SKM-1 treated with dmso at 0.1 percent for 144 hours (cell line): ENCODE data around the gene SOX9.

ENCODE experiments used
- DNase-seq: peaks from one replicate; lab custom pipeline; 2025; ENCODE audit not compliant: unreplicated experiment; lab: John Stamatoyannopoulos, UW

Gene SOX9

DNA sequence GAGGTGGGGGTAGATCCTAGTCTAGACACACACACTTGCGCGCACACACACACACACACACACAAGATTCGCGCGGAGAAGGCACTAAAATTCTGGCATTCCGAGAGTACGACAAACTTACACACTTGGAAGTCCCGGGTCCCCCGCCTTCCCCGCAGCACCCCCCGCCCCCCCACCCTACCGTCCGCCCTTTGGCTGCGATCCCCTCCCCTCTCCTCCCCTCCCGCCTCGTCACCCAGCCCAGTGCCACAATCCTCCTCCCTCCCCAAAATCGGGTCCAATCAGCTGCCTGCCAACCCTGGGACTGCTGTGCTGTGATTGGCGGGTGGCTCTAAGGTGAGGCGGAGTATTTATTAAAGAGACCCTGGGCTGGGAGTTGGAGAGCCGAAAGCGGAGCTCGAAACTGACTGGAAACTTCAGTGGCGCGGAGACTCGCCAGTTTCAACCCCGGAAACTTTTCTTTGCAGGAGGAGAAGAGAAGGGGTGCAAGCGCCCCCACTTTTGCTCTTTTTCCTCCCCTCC, at the start of gene SOX9:
SOX9 (plus strand) TSS at position 379 of the 522 bp plus-strand sequence. CDS start 372 bp downstream, outside the sequence.
- DNase-seq, result no peak

DNA sequence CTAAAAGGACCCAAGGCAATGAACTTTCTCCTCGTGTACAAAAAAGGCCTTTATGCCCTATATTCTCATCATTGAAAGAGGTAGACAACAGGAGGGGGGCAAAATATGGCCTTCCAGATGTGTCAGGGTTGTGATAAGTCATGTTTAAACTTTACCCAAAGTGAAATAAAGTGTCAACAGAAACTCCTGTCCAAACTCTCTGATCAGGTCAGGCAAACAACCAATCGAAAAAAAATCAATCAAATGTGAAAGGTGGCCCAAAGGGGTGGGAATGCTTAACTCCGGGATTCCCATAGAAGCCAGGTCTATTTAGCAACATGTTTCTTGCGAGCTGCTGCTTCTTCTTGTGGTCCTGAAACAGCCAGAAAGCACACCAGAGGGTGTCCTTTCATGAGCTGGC, 49.5 kb upstream of the SOX9 start:
- no peak for DNase-seq

DNA sequence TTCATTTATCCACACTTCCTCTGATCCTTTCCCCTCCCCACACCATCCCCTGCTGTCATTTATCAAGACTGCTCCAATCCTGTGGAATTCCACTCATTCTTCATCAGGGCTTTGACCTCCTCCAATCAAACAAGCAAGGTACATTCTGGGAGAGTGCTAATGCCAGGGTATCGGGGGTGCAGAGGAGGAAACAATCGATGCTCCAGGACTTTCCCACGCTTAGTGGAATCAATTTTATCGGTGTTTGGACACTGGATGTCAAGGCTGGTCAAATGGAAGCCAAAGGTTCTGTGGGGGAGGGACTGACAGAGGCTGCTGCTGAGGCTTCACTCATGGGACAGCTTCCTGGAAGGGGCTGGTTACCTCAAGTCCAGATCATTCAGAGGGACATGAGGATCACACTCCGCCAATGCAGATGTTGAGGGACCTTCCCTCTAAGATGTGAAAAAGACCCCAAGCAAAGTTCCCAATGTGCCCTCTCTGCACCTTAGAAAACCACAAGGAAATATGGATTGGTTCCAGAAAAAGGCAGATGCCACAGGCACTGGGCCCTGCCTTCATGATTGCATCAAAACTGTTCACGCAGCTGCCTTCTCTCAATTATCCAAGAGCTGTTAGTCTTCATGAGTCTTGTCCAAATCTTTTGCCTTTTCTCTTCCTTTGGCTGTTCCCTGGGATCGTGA, 44.7 kb upstream of the SOX9 start:
- DNase-seq, result no peak

DNA sequence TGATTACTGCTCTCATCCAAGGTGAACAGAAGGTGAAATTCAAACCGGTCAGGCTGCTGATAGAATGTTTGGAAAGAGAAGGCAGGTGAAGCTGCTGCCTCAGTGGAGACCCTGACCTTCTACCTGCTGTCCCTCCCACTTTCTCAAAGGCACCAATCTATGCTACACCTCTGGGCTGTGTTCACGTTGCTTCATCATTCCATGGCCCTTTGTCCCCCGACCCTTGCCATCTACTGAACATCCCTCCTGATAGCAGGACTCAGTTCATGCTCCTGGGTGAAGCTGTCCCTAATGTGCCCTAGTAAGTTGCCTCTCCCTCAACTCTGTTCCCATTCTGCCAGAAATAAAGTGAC, 44.2 kb upstream of the SOX9 start:
- DNase-seq, result no peak

DNA sequence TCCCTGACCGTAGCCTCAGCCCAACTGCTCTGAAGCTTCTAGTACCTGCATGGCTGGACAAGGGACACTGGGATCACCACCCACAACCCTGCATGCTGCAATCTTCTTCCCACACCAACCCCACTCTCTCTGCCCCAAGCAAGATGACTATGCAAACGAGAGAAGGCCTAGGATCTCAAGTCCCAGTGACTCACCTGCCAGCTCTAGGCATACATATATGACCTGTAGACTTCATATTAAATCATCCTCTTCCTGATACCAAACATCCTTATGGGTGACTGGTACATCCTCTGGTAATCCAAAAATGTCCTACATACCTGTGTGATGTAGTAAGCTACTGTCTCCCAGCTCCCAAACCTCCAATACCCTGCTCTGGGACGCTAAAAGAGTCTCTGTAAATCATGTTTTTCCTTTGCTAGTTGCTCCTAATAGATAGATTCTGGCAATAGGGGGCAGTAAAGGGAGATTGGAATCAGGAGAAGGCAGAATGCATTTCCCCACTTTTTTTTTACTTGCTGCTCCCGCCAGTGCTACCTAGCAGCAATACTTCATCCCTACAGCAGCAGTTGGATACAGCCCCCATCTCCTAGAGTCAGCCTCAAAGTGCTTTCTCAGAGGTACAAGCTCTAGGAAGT, 43.4 kb upstream of the SOX9 start:
- no peak for DNase-seq

DNA sequence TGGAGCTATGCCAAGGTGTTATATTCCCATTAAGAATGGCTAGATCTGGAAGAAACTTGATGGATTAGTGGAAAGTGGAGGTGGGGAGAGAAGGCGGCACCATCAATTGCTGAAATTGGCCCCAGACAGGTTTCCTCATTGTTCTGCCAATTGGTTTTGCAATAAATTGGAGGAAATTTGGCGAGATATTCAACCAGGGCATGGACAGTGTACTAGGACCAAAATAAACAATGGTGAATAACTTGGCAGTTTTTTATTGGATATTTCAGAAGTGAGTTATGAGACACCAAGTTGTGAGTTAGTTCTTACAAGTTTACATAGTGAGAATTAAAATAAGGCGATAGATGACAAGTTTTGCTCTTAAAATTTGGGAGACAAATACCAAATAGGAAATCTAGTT, 41.1 kb upstream of the SOX9 start:
- no peak for DNase-seq

DNA sequence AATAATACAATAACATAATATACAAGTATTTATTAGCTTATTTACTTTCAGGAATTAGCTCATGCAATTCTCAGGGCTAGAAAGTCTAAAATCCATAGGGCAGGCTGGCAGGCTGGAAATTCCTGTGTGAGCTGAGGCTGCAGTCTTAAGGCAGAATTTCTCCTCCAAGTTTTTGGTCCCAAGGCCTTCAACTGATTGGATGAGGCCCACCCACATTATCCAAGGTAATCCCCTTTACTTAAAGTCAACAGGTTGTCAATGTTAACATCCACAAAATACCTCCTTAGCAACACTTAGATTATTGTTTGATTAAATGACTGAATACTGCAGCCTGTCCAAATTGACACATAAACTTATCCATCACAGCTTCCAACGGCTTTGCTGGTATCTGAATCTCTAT, 32.9 kb upstream of the SOX9 start:
- DNase-seq, result no peak

DNA sequence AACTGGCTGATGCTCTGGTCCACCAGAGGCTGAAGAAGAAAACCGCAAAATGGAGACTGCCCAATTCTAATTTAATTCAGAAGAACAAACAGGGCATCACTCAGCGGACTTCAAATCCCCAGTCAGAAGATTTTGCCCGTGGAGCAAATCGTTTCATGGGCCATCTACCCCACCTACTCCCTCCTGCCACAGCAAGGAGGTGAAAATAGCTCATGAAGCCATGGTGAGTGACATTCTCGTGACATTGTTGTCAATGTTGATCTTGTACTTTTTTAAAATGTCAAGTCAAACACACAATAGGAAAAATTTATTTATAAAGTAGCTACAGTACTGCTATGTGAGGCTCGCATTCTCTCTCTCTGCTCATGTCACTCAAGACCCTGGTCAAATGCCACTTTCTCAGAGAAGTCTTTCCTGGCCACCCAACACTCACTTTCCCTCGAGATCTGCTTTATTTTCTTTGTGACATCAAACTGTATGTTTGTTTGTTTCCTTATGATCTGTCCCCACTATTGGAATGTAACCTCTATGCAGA, 31.3 kb upstream of the SOX9 start:
- no peak for DNase-seq

DNA sequence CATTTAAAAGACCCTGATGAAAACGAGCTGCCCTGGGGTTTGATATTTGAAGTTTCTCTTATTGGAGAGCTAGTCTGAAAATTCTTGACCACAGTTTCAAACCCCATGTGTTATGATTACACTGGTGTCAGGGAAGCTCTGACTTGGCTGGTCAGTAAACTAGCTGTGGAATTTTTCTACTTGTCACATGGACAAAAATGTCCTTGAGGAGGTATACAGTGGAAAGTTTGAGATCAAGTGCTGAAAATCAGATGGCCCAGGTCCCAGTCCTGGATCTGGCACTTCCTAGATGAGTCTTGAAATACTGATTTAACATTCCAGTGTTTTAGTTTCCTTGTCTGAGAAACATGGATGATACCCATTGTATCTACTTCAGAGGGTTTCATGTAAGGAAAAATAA, 30.7 kb upstream of the SOX9 start:
- no peak for DNase-seq

DNA sequence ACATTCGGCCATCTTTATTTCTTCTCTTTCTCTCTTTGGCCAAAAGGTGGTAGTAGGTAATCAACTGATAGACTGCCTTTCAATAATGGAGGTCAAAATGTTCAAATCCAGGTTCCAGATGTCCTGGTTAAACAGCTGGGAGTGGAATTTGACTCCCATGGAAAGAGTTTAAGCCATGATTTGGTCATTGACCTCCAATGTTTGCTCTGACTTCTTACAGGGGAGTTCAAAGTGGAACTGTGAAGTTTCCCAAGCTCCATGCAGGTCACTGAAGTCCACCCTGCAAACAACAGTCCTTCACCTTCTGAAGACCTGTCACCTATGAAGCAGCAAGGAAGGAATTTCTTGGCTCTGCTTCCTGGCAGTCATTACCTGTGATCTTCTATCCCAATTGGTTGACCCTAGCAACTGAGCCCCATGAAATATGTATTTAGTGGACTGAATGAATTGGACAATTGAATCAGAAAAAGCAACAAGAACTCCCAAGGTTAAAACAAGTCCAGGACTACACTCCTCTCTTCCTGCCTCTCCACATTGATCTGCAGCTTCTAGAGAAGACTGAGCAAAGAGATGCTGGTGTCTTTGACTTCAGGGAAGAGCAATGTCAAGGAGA, 28.0 kb upstream of the SOX9 start:
- no peak for DNase-seq

DNA sequence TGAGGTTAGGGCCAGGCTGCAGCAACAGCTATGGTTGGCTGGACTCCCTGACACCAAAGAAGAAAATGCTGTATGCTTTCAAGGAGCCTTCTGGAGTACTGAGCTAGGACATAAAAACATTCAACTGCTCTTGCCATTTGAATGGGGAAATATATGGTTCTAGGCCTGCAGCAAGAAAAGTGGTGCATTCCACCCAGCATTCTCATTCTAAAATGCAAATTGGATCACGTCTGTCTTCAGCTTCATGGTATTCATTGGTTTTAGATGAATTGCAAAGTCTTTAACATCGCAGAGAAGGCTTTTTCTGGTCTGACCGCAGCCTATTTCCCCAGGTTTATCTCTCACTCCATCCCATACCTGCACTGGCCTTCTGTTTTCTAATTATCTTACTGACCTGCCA, 27.1 kb upstream of the SOX9 start:
- DNase-seq, result no peak

DNA sequence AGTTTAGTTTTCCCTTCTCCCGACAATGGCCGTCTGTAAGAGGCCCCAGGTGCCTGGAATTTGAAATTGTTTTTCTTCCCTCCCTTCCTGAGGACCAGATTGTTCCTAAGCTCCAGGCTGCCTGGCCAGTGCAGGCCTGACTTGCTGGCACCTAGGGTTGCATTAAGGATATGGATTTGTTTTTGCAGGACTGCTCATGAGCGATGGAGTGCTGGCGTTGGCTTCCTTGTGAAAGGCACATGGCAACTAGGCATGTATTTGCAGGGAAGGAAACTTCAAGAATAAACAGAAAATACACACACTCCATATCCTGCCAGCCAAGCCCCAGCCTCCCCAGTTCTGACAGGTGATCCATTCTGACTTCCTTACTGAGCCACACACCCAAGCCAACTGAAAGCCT, 25.5 kb upstream of the SOX9 start:
- no peak for DNase-seq

DNA sequence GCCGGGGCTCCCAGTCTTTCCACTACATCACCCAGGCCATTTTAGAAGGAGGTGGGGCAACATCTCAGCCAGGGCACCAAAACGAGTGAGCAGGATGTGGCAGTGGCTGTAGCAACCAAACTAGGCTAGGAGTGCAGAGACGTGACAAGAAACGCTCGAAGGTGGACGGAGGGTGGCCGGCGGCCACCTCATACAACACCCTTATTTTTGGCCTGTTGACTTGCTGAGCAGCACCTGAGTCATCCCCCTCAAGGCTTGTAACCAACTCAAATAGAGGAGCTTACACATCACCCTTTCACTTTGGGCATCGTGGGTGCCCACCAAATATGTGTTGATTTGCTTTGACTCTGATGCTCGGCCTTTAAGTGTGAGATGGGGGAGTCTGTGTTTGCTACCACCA, 23.7 kb upstream of the SOX9 start:
- DNase-seq, result no peak

DNA sequence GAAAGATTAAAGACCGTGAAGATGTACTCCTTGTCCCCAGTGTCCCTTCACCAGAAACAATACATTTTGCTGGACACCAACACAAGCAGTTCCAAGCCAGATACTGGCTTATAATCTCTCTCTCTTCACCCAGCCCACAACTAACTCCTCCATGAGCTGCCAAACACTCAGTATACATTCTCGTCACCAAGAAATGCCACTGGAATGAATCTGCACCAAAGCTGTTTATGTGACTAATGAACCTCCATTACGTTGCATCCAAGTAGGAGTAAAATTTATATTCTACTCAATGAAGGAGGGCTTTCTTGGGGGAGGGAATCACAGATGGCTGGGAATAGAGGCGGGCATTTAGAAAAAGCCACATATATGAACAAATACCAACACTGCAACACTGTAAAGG, 20.9 kb upstream of the SOX9 start:
- no peak for DNase-seq

DNA sequence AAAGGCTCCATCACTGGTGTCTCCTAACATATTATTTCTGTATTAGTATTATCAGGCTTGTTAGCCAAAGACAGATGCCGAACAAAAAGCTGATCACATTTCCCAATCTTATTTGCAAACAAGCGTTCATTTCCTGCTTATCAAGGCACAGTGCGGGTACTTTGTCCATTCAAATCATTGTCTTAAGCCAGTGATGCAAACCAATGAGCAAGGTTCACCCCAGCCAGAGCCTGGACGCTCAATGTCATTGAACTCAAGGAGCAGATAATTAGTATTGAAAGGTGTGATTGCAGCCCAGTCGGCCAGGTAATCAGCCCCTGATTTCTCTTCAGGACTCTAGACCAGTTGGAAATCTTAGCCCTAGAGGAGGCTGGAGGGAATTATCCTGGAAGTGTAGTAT, 20.4 kb upstream of the SOX9 start:
- no peak for DNase-seq

DNA sequence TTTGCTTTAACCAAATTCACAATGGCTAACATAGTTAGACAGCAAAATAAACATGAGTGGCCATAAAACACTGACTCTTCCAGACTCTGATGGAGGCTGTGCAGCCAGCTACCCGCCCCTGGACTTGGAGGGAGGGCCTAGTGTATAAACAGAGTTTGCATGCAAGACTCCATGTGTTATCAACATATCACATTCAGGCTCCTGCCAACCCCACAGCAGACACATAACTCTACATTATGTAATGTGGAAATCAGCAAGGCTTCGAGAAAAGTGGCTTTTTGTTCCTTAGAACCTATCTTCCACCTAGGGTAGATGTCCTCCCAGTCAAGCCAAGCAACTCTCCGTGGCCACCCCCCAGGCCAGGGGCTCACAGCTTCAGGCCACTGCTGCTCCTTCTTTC, 19.3 kb upstream of the SOX9 start:
- no peak for DNase-seq

DNA sequence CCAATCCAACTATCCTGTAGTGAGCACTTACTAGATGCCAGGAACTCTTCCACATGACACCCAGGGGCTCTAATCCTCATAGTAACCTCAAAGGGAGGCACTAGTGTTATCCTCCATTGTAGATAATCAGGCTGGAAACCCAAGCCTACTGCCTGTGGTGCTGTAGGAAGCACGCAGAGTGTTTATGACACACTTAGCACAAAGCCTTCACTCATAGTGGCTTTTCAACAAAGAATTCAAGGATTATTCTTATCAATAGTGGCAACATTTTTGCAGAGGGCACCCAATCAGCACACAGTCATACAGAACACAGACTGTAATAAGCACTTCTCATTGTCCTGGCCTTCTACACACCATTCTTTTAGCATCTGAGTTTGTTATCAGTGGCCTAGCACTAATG, 18.5 kb upstream of the SOX9 start:
- no peak for DNase-seq

DNA sequence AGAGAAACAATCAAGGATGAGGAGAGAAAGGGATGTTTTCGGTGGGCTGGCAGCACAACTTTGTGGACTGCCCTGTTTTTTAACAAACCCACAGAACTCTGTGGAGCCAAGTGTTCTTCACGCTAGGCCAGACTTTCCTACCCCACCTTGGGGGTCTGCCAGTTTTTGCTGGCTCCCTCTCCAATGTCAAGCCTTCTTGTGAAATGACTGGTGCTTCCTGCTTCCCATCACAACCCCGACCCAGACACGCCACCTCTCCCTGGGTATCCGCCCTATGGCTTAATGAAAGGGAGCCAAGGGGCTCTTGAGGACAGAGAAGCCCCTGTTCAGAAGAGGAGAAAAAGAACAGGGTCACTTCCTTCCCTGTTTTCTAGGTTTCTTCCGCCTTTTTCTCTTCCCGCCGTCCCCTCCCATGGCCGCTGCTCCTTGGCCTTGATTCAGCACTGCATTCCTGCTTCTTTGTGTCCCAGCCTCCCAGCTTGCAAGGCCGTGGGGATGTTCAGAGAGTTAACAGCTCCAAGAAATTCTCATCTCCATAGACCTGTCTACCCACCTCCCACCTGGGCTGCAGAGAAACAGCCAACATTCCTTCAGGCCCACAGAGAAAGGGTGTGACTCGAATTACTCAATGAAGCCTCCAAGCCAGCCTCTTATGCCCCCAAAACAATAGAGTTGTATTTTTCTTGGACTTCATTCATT, 16.5 kb upstream of the SOX9 start:
- no peak for DNase-seq

DNA sequence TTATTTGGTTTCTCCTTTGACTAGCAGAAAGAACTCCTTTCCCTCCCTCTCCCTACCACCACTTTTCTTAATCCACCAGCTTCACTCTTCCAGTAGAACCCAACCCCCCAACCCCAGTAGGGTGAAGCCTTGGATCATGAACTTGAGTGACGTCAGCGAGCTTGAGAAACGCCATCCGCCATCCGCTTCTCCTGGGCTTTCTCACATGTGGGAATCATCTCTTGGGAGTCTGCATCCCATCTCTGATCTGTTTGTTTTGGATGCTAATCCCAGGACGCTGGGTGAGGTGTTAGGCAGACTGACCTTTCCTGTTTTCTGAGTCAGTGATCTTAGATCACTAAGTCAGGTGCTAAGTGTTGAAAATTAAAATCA, 16.0 kb upstream of the SOX9 start:
- no peak for DNase-seq

DNA sequence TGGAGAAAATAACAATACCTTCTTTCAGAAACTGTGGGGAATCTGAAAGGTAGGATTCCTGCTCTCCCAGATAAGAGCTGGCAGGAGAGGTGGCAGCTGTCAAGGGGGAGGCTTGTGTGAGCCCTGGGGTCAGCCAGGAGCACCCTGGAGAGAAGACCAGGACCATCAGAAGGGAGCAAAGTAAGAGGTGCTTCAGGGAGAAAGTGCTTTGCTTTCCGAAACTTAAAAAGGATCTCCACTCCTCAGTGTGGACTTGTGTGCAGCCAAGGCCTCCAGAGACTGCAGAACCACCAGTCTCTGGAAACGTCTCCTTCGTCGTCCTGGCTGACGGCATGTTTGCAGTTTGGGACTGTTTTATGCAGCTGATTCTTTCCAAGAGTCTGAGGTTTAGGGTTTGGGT, 13.7 kb upstream of the SOX9 start:
- DNase-seq, result no peak

DNA sequence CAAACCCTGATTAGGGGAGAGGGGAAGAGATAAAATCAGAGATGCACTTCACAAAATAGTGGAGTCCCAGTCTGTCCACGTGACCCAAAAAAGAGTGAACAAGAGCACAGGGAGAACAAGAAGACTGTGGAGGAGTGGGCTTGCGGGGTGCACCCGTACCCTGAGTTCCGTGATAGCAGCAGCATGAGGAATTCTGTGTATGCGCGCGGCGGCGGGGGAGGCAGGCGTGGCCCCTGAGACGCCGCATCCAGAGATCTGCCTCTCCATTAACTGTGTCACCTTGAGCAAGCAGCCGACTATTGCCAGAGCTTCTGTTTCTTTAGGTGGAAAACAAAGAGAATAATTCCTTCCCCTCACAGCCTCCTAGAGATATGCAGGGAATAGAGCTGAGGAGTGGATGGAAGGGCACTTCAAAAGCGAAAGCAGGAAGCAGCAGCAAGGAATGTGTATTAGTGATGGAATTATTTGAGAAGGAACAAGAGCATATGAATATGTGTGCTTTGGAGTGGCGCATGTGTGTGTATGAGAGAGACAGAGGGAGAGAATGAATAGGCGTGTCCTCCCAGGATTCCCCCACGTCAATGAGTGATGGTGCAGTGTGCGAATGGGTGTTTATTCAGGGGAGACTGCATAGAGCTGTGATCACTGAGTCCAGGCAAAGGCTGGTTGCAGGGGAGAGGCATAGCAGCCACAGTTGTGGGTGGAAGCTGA, 10.4 kb upstream of the SOX9 start:
- no peak for DNase-seq
